Osteoblast (primary cell): Measurements from ENCODE around the gene SOX10. TPM values are rescaled to one million over a fixed set of nuclear protein-coding genes. Genes with fewer than 3 reads are reported as not detected.

Experiments used
- DNase-seq: peaks from one replicate; pipeline ENCODE4 v3.0.0; 2011; ENCODE audit warnings: low spot score, mixed read lengths; ENCODE audit not compliant: insufficient read length; ENCODE audit errors: missing footprints
- H2AFZ ChIP-seq: 2 replicates; pipeline ENCODE4 v1.6.0; 2011; ENCODE audit warnings: mild to moderate bottlenecking, low read length
- H3K27ac ChIP-seq: 2 replicates; pipeline ENCODE4 v1.5.1; 2011; ENCODE audit warnings: mild to moderate bottlenecking, low read depth, low read length, moderate library complexity
- H3K27me3 ChIP-seq: 2 replicates; pipeline ENCODE4 v1.6.0; 2012; ENCODE audit warnings: mild to moderate bottlenecking, control low read depth, inconsistent platforms, low read length, moderate library complexity; ENCODE audit not compliant: insufficient read depth
- H3K36me3 ChIP-seq: 2 replicates; pipeline ENCODE4 v1.5.1; 2011; ENCODE audit warnings: mild to moderate bottlenecking, low read length, control low read depth, moderate library complexity; ENCODE audit not compliant: insufficient read depth
- H3K4me1 ChIP-seq: 2 replicates; pipeline ENCODE4 v1.5.1; 2011; ENCODE audit warnings: mild to moderate bottlenecking, low read length, control low read depth, moderate library complexity; ENCODE audit not compliant: insufficient read depth
- H3K4me2 ChIP-seq: 2 replicates; pipeline ENCODE4 v1.6.0; 2011; ENCODE audit warnings: mild to moderate bottlenecking, low read length; ENCODE audit not compliant: insufficient read depth
- H3K4me3 ChIP-seq: fragments of 200-600 bp; sonication (generic); 3 replicates; pipeline ENCODE4 v1.5.1; 2012; ENCODE audit warnings: mild to moderate bottlenecking, low read length, inconsistent platforms; ENCODE audit not compliant: insufficient read depth
- H3K79me2 ChIP-seq: 2 replicates; pipeline ENCODE4 v1.6.0; 2012; ENCODE audit warnings: mild to moderate bottlenecking, low read length, control low read depth, inconsistent platforms; ENCODE audit not compliant: insufficient read depth
- H3K9me3 ChIP-seq: 2 replicates; pipeline ENCODE4 v1.5.1; 2011; ENCODE audit warnings: low read depth, low read length, control low read depth
- H4K20me1 ChIP-seq: 2 replicates; pipeline ENCODE4 v1.6.0; 2012; ENCODE audit warnings: mild to moderate bottlenecking, low read length, control low read depth; ENCODE audit not compliant: insufficient read depth
- total RNA-seq: library from RNA; depleted of rRNA; stranded (reverse); fragments of >200 nt; gene quantifications from 2 replicates; pipeline ENCODE4 v1.2.3, GENCODE V29; 2012
- TF ChIP-seq, protein P1 (sequence below): IDR thresholded peaks from 2 replicates; pipeline ENCODE4 v1.5.1; 2011; ENCODE audit warnings: mild to moderate bottlenecking, low read depth, low read length, moderate library complexity; ENCODE audit errors: extremely low read depth

SOX10 gene
- total RNA-seq, 1 donor, result not detected

DNA sequence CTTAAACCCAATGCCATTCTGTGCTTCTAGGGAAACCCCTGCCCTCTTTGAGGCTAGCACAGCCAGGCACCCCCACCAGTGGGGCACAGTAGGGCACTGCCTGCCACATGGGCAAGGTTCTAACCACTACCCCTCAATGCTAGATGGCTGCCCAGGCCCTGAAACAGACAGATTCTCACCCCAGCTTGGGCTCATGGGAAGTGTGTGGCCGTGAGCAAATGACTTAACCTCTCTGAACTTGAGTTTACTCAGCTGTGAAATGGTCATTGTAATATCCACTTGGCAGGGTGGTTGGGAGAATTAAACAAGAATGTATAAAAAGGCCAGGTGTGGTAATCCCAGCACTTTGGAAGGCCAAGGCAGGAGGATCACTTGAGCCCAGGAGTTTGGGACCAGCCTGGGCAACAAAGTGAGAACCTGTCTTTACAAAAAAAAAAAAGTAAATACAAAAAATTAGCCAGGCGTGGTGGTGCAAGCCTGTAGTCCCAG is 53.4 kb downstream of the SOX10 start:
- peaks cover 31% of the 10 kb centered on the region for H4K20me1 ChIP-seq
- H3K9me3 ChIP-seq, result no peaks in the 10 kb centered on the region
- peaks cover 54% of the 10 kb centered on the region for H3K36me3 ChIP-seq
- no peak overlapping the region for H3K4me2 ChIP-seq
- H2AFZ ChIP-seq, result no peak overlapping the region
- peaks cover 12% of the 10 kb centered on the region for H3K4me1 ChIP-seq
- H3K79me2 ChIP-seq, result peaks cover 11% of the 10 kb centered on the region
- H3K27me3 ChIP-seq, result no peaks in the 10 kb centered on the region
- no peak overlapping the region for H3K27ac ChIP-seq
- DNase-seq, result no peak
- H3K4me3 ChIP-seq, result no peak overlapping the region
- TF ChIP-seq, protein P1, sequence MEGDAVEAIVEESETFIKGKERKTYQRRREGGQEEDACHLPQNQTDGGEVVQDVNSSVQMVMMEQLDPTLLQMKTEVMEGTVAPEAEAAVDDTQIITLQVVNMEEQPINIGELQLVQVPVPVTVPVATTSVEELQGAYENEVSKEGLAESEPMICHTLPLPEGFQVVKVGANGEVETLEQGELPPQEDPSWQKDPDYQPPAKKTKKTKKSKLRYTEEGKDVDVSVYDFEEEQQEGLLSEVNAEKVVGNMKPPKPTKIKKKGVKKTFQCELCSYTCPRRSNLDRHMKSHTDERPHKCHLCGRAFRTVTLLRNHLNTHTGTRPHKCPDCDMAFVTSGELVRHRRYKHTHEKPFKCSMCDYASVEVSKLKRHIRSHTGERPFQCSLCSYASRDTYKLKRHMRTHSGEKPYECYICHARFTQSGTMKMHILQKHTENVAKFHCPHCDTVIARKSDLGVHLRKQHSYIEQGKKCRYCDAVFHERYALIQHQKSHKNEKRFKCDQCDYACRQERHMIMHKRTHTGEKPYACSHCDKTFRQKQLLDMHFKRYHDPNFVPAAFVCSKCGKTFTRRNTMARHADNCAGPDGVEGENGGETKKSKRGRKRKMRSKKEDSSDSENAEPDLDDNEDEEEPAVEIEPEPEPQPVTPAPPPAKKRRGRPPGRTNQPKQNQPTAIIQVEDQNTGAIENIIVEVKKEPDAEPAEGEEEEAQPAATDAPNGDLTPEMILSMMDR, result peak; percentile 3

DNA sequence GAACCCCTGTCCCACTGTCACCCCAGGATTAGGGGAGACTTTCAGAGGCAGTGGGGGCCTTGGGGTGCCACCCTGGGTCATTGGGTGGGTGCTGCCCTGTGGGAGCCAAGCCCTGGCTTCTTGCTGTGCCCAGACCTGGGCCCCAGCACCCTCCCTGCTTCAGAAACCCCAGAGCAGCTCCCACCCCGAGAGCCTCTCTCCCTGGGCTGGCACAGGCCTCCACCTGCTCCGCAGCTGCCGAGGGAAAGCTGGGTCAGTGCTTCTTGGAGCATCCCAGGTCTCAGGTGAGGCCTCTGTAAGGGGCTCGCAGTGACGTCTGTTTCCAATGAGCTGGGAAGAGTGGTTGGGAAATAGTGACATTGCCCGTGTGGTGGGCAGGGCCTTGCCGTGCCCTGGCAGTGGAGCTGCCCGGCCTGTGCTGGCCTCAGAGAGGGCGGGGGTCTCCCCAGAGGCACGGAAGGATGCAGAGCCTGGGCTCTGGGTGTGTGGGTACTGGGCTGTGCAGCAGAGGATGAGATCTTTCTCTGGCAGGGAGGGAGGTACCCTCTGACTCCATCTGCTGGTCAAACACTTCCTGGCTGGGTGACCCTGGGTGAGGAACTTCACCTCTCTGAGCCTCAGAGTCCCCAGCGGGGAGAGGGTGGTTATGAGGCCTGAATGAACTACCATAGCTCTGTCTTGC is 53.9 kb downstream of the SOX10 start:
- Histone ChIP-seq H3K4me3 (no peak overlapping the region), H3K27me3 (no peaks in the 10 kb centered on the region), H3K36me3 (peaks cover 54% of the 10 kb centered on the region), H3K4me1 (peaks cover 12% of the 10 kb centered on the region), H3K79me2 (peaks cover 11% of the 10 kb centered on the region), H3K27ac (no peak overlapping the region), H3K9me3 (no peaks in the 10 kb centered on the region), H4K20me1 (peaks cover 31% of the 10 kb centered on the region), H2AFZ (no peak overlapping the region), H3K4me2 (no peak overlapping the region)
- TF ChIP-seq, protein P1, result peak; percentile 65
- DNase-seq, result peak; percentile 97

DNA sequence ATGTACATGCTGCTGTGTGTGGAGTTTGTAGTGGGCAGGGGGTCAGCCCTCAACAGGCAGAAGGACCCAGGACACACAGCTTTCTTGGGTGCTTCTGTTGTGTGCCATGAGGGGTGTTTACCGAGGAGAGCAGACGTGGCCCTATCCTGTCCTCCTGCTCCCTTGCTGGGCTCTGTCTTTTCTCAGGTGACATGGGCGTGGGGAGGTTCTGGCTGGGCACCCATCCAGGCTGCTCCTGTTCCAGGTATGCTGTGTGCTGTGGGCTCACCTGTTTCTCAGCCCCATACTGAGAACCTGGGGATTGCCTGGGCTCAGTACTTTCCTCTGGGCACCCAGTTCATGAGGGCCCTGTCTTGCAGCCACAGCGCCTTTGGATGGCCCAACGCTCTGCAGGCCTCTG is 55.0 kb downstream of the SOX10 start:
- no peaks in the 10 kb centered on the region for H3K27me3 ChIP-seq
- no peak overlapping the region for H3K4me3 ChIP-seq
- peak; percentile 61 for DNase-seq
- peaks cover 11% of the 10 kb centered on the region for H3K79me2 ChIP-seq
- no peak overlapping the region for H3K27ac ChIP-seq
- TF ChIP-seq, protein P1, result no peak
- no peaks in the 10 kb centered on the region for H3K9me3 ChIP-seq
- H2AFZ ChIP-seq, result no peak overlapping the region
- peaks cover 57% of the 10 kb centered on the region for H3K36me3 ChIP-seq
- no peak overlapping the region for H3K4me2 ChIP-seq
- peaks cover 12% of the 10 kb centered on the region for H3K4me1 ChIP-seq
- H4K20me1 ChIP-seq, result peaks cover 31% of the 10 kb centered on the region

DNA sequence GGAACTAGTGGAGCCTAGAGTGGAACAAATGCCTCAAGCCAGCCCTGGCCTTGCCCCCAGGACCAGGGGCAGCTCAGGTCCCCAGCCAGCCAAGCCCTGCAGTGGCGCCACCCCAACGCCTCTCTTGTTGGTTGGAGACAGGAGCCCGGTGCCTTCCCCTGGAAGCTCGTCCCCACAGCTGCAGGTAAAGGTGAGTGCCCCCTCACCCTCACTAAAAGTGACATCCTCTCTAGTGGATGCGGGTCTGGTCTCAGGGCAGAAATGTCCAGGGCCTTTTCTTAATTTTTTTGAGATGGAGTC is 56.8 kb downstream of the SOX10 start:
- peaks cover 26% of the 10 kb centered on the region for H4K20me1 ChIP-seq
- no peak overlapping the region for H2AFZ ChIP-seq
- H3K79me2 ChIP-seq, result peaks cover 11% of the 10 kb centered on the region
- no peak overlapping the region for H3K4me3 ChIP-seq
- H3K4me2 ChIP-seq, result no peak overlapping the region
- H3K27ac ChIP-seq, result no peak overlapping the region
- H3K36me3 ChIP-seq, result peaks cover 56% of the 10 kb centered on the region
- TF ChIP-seq, protein P1, result no peak
- no peaks in the 10 kb centered on the region for H3K4me1 ChIP-seq
- no peaks in the 10 kb centered on the region for H3K27me3 ChIP-seq
- DNase-seq, result peak; percentile 62
- no peaks in the 10 kb centered on the region for H3K9me3 ChIP-seq
